AG10803 (cell line): ENCODE measurements around the gene OSCAR.

Experiments used
- DNase-seq: peaks from one replicate; pipeline ENCODE4 v3.0.0; 2010; ENCODE audit warnings: low read depth
- H3K4me3 ChIP-seq: 2 replicates; pipeline ENCODE4 v1.5.1; 2011; ENCODE audit warnings: mild to moderate bottlenecking, low read length, control low read depth
- TF ChIP-seq, protein P1 (sequence below): conservative IDR thresholded peaks from 2 replicates; pipeline ENCODE4 v1.5.1; 2011; ENCODE audit warnings: mild to moderate bottlenecking, low read length, control low read depth, inconsistent platforms

The OSCAR gene

DNA sequence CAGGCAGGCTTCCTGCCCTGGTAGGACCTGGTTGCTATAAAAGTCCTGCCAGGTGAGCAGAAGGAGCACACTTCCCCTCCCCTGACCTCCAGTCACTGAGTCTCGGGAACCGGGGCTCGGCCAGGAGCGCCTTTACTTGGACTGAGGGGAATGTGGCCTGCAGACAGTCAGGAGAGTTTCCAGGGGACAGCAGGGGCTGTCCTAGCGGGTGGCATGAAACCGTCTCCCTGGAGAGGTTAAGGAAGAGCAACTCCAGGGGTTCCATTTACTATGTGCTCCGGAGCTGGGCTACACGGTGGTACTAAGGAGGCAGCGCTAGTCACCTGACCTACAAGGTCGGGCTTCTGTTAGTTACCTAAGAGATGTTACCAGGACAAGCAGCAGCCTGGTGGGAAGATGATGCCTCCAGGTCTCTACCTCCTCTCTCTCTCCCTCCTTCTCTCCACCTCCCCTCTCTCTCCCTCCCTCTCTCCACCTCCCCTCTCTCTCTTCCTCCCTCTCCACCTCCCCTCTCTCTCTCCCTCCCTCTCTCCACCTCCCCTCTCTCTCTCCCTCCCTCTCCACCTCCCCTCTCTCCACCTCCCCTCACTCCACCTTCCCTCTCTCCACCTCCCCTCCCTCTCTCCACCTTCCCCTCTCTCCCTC is 32.8 kb upstream of the OSCAR start:
- DNase-seq = peak; percentile 40
- TF ChIP-seq, protein P1, sequence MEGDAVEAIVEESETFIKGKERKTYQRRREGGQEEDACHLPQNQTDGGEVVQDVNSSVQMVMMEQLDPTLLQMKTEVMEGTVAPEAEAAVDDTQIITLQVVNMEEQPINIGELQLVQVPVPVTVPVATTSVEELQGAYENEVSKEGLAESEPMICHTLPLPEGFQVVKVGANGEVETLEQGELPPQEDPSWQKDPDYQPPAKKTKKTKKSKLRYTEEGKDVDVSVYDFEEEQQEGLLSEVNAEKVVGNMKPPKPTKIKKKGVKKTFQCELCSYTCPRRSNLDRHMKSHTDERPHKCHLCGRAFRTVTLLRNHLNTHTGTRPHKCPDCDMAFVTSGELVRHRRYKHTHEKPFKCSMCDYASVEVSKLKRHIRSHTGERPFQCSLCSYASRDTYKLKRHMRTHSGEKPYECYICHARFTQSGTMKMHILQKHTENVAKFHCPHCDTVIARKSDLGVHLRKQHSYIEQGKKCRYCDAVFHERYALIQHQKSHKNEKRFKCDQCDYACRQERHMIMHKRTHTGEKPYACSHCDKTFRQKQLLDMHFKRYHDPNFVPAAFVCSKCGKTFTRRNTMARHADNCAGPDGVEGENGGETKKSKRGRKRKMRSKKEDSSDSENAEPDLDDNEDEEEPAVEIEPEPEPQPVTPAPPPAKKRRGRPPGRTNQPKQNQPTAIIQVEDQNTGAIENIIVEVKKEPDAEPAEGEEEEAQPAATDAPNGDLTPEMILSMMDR = no peak

DNA sequence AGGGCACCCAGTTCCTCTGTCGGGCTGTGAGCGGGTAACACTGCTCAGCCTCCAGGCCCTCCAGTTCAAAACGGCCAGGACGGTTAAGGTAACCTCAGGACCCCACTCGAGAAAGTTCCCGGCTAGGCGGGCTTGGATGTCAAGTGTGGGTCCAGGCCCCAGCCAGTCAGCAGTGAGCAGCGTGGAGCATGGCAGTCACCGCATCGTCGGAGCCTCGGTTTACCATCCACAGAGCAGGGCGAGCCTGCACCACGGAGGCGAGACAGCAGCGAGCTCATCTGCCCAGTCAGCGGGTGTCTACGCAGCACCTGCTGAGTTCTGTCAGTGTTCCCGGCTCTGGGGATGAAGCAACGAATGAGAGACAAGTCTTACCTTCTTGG is 29.0 kb upstream of the OSCAR start:
- no peak overlapping the region for H3K4me3 ChIP-seq
- no peak for DNase-seq
- TF ChIP-seq, protein P1 = no peak

More for the DNA sequence above, 32.8 kb upstream of the OSCAR start:
- no peak overlapping the region for H3K4me3 ChIP-seq

DNA sequence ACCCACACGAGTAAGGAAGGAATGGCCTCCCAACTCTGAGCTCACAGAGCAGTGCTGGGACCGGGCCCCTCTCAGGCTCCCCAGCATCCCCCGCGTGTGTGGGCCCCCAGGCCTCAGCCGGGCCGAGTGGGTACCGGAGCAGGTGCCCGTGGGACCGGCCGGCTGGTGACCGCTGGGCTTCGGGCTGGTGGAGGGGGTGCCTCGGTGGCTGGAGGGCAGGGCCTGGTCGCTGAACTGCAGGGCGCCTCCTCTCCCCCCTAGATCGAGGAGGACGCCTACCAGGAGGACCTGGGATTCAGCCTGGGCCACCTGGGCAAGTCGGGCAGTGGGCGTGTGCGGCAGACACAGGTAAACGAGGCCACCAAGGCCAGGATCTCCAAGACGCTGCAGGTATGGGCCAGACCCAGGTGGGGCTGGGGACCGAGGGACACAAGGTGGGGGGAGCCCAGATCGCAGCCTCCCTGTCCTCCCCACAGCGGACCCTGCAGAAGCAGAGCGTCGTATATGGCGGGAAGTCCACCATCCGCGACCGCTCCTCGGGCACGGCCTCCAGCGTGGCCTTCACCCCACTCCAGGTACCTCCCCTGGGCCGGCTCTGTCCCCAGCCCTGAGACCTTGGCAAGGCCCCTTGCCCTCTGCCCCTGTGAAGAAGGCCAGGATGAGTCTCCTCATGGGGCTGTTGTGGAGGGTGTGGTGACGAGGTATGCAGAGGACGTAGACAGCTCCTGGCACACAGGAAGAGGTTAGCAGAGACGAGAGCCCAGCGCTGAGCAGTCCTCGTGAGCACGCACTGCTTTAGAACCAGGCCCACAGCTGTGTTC is 28.4 kb upstream of the OSCAR start:
- TF ChIP-seq, protein P1 = no peak
- H3K4me3 ChIP-seq = no peak overlapping the region

DNA sequence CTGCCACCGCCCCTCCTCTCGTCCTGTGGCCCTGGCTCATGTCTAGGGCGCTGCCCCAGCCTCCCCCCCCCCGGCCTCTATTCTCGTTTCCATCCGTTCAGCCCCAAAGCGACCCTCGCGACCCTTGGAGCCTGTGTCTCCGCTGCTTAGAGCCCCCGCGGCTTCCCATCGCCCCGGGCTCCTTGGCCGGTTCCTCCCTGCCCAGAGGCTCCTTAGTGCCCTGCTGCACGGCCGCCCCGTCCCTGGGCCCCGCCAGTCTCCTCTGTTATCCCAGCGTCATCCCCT is 27.8 kb upstream of the OSCAR start:
- H3K4me3 ChIP-seq = no peak overlapping the region
- no peak for DNase-seq
- TF ChIP-seq, protein P1 = no peak

More for the DNA sequence above, 28.4 kb upstream of the OSCAR start:
- no peak for DNase-seq

DNA sequence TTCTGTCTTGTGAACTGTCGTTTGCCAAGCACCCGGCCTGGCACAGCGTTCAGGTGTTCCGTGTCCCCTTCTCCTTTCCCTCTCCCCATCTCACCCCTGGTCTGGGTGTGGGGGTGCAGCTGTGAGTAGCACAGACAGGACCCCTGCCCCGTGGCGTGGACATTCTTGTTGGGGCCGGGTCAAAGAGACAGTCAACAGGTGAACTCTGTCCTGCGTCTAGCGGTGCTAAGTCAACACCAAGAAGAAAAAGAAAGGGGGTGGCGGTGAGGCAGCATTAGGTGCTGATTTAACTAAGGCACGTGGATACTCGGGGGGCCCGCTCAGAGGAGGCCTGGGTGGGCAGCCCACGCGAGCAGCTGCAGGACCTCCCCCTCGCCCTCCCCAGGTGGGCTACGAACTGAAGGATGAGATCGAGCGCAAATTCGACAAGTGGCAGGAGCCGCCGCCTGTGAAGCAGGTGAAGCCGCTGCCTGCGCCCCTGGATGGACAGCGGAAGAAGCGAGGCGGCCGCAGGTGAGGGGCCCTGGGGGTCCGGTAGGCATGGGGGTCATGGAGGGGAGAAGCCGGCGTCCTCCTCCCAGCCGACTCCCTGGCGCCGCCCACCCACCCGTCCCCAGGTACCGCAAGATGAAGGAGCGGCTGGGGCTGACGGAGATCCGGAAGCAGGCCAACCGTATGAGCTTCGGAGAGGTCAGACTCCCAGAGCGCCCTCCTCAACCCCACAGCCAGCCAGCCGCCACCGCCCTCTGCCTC is 27.3 kb upstream of the OSCAR start:
- H3K4me3 ChIP-seq = no peak overlapping the region
- TF ChIP-seq, protein P1 = no peak
- DNase-seq = no peak

DNA sequence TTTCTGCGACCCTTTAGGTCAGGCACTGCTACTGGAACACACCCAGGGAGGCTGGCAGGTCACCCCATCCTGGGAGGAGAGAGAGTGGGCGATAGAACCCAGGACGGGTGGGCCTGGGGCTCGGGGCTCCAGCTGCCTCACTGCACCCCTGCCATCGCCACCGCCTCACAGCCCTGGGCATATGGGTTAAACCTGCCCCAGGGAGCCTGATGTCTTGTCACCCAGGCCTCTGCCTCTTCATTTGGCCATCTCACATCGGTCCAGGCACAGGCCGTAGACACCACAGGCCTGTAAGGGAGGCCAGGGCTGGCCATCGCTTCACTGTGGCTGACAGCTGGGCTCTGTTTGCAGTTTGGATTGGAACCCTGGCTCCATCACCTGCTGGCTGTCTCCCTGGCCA is 25.1 kb upstream of the OSCAR start:
- no peak overlapping the region for H3K4me3 ChIP-seq
- TF ChIP-seq, protein P1 = no peak
- DNase-seq = no peak

DNA sequence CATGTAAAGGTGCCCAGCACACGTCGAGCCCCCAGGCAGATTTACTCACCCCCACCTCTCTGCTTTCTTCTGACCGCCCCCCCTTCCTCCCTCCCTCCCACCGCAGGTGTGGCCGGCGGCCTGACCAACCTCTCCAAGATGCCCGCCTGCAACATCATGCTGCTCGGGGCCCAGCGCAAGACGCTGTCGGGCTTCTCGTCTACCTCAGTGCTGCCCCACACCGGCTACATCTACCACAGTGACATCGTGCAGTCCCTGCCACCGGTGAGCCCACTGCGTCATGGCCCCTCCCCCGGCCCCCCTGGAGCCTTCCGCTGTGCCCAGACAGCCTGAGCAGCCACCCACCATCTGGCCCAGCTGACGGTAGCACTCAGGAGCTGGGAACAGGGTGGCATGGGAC is 23.8 kb upstream of the OSCAR start:
- no peak for DNase-seq
- TF ChIP-seq, protein P1 = no peak
- H3K4me3 ChIP-seq = no peak overlapping the region
